GM19468 (cell line): ENCODE data around the gene MUC22.
"Not testable (repeated sequence)": the region's sequence is repeated elsewhere in the genome, so short reads cannot be mapped to it uniquely, and the experiment has no call there.

Experiments
- ATAC-seq: cut with Tn5 transposase; IDR thresholded peaks from one replicate; pipeline ENCODE4 v1.9.1; 2021; ENCODE audit warnings: mild to moderate bottlenecking, moderate library complexity, moderate number of reproducible peaks; ENCODE audit not compliant: unreplicated experiment; ENCODE audit errors: extremely low read depth

Gene MUC22

DNA sequence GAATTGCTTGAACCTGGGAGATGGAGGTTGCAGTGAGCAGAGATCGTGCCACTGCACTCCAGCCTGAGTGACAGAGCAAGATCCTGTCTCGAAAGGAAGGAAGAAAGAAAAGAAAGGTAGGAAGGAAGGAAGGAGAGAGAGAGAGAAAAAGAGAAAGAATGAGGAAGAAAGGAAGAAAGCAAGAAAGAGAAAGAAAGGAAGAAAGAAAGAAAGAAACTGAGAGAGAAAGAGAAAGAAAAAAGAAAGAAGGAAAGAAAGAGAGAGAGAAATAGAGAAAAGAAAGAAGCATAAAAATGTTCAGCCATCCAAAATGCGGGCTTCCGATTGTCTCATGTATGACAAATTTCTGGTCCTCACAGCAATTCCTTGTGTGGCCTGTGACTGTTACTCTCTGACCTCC is 22.8 kb downstream of the MUC22 start:
- ATAC-seq, result no peak

DNA sequence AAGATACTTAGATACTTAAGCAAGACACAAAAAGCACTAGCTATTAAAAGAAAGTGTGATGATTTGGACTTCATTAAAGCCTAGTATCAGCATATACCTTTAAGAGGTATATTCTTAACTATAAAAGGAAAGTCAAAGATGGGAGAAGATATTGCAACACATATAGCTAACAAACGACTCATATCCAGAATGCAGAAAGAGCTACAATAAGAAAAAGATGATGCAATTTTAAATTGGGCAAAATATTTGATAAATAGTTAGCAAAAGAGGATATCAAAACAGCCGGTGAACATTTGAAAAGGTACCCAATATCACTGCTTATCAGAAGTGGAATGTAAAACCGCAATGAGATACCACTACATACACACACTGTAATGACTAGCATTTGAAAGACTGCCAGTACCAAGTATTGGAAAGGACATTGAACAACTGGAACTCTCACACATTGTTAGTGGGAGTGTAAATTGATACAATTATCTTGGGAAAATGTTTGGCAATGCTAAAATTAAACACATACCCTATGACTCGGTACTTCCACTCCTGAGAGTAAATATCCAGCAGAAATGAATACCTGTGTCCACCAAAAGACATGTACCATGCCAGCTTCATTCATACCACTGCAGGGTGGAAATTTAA is 25.7 kb downstream of the MUC22 start:
- ATAC-seq, result no peak

GRCh38 chr6:31037169-31037568 is 26.9 kb downstream of the MUC22 start:
- ATAC-seq, result no peak

- no peak for ATAC-seq
These were observed 27.4 kb downstream of the MUC22 start for GRCh38 chr6:31037682-31038081.

DNA sequence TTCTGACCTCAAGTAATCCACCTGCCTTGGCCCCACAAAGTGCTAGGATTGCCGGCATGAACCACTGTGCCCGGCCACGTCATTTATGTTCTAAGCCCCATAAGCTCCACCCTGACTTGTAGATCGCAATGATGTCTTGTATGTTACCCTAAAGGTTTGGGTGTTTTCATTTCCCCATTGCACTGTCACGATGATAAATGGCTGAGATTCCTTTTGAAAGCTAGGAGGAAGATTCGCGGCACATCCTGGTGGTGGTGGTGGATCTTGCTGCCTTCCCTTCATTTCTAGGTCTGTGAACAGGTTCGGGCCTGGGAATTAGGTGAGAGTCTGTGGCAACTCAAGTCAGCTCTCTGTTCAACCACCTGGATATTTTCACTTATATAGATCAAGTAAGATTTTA is 28.3 kb downstream of the MUC22 start:
- no peak for ATAC-seq

DNA sequence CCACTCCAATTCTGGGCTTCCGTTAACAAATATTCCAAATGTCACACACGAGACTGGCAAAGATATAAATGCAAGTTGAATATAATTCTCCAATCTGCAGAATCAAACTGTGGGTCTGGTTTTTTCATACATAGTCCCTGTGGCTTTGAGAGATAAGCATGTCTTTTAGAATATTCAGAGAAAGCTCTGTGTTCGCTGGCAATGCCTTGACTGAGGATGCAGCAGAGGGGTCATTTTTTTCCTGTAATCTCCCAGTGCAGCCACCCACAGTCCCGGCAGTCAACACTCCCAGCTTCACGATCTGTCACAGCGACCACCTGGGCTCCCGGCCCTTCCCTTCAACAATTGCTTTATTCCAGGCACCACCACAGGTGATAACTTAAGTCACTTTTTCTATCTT is 30.5 kb downstream of the MUC22 start:
- ATAC-seq, result no peak

GRCh38 chr6:31041372-31041974 is 31.2 kb downstream of the MUC22 start:
- ATAC-seq, result no peak

DNA sequence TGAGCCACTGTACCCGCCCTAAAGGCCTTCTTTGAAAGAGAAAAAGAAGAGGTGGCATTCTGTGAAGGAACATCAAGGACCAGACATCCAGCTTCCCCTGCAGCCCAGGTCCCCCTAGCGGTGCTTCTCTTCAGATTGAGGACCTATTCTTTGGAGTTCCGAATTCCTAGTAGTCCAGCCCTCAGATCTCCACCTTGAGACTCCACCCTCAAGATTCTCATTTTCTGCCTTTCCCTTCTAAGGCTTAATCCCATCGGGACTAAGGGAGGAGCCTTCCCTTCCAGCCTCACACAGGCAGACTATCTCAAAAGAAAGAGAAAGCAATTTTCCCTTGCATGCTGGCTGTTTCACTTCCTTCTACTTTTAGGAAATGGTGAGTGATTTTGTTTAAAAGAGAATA is 32.5 kb downstream of the MUC22 start:
- ATAC-seq, result no peak

DNA sequence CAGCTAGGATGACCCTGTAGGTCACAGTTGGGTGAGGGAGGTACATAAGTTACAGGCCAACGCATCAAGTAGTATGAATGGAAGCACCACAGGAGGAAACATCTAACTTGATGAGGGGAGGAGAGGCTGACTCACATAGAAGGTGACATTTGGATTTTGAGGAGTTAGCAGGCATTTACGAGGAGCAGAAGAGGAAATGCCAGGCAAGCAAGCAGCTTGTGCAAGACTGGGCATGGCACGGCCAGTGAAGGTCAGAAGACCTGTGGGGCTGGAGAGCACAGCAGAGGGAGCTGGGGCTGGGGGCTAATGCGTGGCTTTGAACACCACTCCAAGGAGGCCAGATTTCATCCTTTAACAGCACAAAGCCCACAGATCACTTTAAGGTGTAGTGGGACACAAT is 37.8 kb downstream of the MUC22 start:
- no peak for ATAC-seq

GRCh38 chr6:31049518-31049917 is 39.2 kb downstream of the MUC22 start:
- ATAC-seq, result no peak

- not testable (repeated sequence) for ATAC-seq
These were observed 42.9 kb downstream of the MUC22 start for GRCh38 chr6:31053187-31053586.

GRCh38 chr6:31053873-31054272 is 43.6 kb downstream of the MUC22 start:
- ATAC-seq, result no peak

DNA sequence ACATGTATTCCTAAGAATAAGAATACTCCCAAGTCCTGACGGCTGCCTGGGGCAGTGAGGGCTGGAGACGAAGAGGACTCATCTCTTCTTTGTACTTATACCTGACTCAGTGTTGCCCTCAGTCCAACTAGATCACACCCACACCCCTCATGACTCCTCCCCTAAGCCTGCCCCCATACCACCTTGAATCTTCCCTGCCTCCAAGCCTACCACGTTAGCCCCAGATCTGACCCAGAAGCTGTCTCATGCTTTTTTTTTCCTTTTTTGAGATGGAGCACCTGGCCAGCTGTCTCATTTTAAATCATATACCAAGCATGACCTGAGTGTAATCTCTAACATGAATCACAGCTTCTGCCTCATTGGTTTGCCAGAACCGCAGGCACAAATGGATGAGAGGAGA is 45.2 kb downstream of the MUC22 start:
- no peak for ATAC-seq

- no peak for ATAC-seq
These were observed 47.2 kb downstream of the MUC22 start for GRCh38 chr6:31057426-31058003.

DNA sequence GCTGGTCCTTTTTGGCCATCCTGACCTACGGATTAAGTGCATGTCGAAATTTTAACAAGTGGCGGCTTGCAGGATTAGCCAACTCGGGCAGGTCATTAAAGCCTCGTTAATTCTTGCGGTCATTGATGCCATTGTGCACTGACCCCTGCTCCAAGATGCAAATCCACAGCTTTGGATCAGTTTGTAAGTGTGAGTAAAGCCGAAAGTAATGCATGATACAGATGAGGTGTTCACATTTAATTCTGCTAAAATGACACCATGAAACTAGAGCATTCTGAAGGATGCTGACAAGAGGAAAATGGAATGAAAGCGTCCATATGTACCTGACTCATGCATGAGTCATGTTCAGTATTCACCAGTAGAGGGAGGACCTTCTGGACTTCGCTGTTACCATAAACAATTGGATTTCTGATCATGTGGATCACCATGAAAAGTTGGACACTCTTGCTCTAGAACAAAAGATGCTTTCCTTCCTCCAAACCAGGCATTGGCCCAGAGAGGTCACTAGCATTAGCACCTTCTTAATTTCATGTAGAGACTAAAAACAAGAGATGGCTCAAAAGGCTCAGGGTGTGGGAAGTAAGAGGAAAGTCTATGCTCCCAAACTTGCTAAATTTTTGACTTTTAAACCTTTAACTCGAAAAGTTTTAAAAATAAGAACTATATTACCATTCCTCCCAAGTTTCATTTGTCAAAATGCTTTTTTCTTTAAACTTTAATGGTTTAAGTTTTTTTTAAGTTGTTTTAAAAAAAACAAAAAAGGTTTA is 48.0 kb downstream of the MUC22 start:
- ATAC-seq, result no peak

DNA sequence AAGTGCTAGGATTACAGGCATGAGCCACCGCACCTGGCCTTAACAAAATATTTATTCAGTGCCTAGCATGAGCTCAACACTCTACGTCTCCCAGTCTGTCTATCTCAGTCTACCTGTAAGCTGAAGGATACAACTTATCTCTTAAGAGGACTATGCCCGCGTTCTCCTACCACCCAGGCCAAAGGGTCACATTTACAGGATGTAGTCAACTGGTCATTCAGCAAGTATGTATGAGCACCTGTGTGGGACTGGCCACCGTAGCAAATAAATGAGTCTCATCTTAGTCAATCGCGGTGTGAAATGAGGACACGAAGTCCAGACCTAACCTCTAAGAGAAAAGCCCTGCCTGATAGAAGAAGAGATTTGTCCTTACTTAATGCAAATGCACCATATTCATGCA is 49.9 kb downstream of the MUC22 start:
- ATAC-seq, result no peak

- ATAC-seq, result no peak
These were observed 53.7 kb downstream of the MUC22 start for GRCh38 chr6:31063906-31064435.

- no peak for ATAC-seq
These were observed 55.3 kb downstream of the MUC22 start for GRCh38 chr6:31065556-31065955.

GRCh38 chr6:31067028-31067427 is 56.8 kb downstream of the MUC22 start:
- ATAC-seq, result not testable (repeated sequence)

DNA sequence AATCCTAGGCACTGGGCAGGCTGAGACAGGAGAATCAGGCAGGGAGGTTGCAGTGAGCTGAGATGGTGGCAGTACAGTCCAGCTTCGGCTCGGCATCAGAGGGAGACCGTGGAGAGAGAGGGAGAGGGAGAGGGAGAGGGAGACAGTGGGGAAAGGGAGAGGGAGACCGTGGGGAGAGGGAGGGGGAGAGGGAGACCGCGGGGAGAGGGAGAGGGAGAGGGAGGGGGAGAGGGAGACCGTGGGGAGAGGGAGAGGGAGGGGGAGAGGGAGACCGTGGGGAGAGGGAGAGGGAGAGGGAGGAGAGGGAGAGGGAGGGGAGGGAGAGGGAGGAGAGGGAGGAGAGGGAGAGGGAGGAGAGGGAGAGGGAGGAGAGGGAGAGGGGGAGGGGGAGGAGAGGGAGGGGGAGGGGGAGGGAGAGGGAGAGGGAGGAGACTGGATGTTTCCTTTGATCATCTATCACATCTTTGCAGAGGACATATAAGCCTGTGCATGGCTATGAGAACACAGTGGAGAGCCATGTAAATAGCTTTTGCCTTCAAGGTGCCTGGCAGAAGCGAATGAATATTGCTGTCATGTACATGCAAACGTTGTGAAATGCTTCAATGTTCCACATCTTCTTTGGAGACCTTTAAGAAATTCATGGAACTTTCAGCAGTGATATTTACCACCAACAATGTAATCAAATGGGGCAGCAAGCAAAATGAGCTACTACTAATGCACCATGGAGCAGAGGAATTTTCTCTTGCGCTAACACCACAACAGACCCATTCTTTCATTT is 57.8 kb downstream of the MUC22 start:
- not testable (repeated sequence) for ATAC-seq
